Central memory CD8-positive, alpha-beta T cell (primary cell): ENCODE results near the gene PRICKLE3.

ENCODE experiments used
- ATAC-seq: fragments of 150-1000 bp; cut with Tn5 transposase; replicated peaks from 2 replicates; pipeline ENCODE4 v1.10.0; 2022; ENCODE audit warnings: mild to moderate bottlenecking, moderate FRiP score, moderate number of reproducible peaks; ENCODE audit not compliant: poor library complexity, severe bottlenecking; ENCODE audit errors: extremely low read depth
- DNase-seq, 2 donors: peaks; one replicate each; pipeline ENCODE4 v3.0.0; 2021; ENCODE audit warnings: low spot score in 2 of 2
- H3K27ac Mint-ChIP-seq: one replicate; pipeline ENCODE4 v1.8.0; 2022; ENCODE audit warnings: low read depth, mild to moderate bottlenecking, moderate library complexity, mixed read lengths
- H3K27me3 Mint-ChIP-seq: one replicate; pipeline ENCODE4 v1.8.0; 2022; ENCODE audit warnings: mixed read lengths
- H3K36me3 Mint-ChIP-seq: one replicate; pipeline ENCODE4 v1.8.0; 2022; ENCODE audit warnings: mild to moderate bottlenecking, moderate library complexity, mixed read lengths; ENCODE audit not compliant: insufficient read depth
- H3K4me1 Mint-ChIP-seq: one replicate; pipeline ENCODE4 v1.8.0; 2022; ENCODE audit warnings: mixed read lengths
- H3K4me3 Mint-ChIP-seq: one replicate; pipeline ENCODE4 v1.8.0; 2022; ENCODE audit warnings: mild to moderate bottlenecking, moderate library complexity, mixed read lengths
- H3K9me3 Mint-ChIP-seq: one replicate; pipeline ENCODE4 v1.8.0; 2022; ENCODE audit warnings: mixed read lengths

Gene PRICKLE3

GRCh38 chrX:49203536-49203935 lies 17.4 kb upstream of the PRICKLE3 start:
- no peaks in the 10 kb centered on the region for H3K36me3 Mint-ChIP-seq
- no peaks in the 10 kb centered on the region for H3K27me3 Mint-ChIP-seq
- DNase-seq (no peak), ATAC-seq (no peak)
- H3K9me3 Mint-ChIP-seq, result no peaks in the 10 kb centered on the region
- no peak overlapping the region for H3K27ac Mint-ChIP-seq
- H3K4me1 Mint-ChIP-seq, result peaks cover 7% of the 10 kb centered on the region
- no peak overlapping the region for H3K4me3 Mint-ChIP-seq

DNA sequence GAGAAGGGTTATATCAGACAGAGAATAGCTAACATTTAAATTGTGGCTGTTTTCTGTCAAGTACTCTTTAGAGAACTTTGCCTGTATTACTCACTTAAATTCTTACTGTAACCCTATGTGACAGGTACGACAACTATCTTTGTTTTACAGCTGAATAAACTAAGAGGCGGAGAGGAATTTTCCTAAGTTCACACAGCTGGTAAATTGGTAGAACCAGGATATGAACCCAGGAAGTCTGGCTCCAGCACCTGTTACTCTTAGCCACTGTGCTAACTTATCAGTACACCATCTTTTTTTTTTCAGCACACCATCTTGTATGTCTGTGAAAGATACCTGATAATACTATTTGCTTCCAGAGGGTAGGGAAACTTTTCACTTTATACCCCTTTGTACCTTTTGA lies 15.8 kb upstream of the PRICKLE3 start:
- no peaks in the 10 kb centered on the region for H3K36me3 Mint-ChIP-seq
- H3K9me3 Mint-ChIP-seq, result no peaks in the 10 kb centered on the region
- H3K27ac Mint-ChIP-seq, result no peak overlapping the region
- no peak overlapping the region for H3K4me3 Mint-ChIP-seq
- DNase-seq (no peak), ATAC-seq (no peak)
- H3K4me1 Mint-ChIP-seq, result peaks cover 15% of the 10 kb centered on the region
- H3K27me3 Mint-ChIP-seq, result no peaks in the 10 kb centered on the region

GRCh38 chrX:49199906-49200771 lies 14.0 kb upstream of the PRICKLE3 start, which contains the start of gene SYP:
Gene SYP (minus strand): TSS chrX:49200193. CDS start chrX:49200186, 7 bp downstream.
- Mint-ChIP-seq H3K4me1 (peaks cover 15% of the 10 kb centered on the region), H3K27ac (no peak within 1 kb of the TSS), H3K27me3 (no peaks in the 10 kb centered on the region), H3K36me3 (no peaks in the 10 kb centered on the region), H3K9me3 (no peaks in the 10 kb centered on the region), H3K4me3 (peak within 1 kb of the TSS; percentile 64)
- DNase-seq (peak; percentile 68 to 79), ATAC-seq (peak; percentile 98)

DNA sequence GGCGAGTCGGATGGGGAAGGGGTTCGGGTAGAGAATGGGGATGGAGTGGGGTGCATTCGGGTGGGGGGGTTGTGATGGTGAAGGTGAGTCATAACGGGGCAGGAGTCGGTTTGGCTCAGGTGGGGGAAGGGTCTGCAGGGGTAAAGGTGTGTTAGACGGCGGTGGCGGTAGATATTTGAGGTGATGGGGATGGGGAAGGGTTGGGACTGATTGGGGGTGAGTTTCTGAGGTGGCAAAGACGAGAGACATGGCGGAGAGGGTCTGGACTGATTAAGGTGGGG lies 13.1 kb upstream of the PRICKLE3 start:
- H3K4me3 Mint-ChIP-seq, result peak overlapping the region; percentile 25
- H3K27me3 Mint-ChIP-seq, result no peaks in the 10 kb centered on the region
- no peaks in the 10 kb centered on the region for H3K36me3 Mint-ChIP-seq
- H3K4me1 Mint-ChIP-seq, result peaks cover 15% of the 10 kb centered on the region
- DNase-seq (no peak), ATAC-seq (no peak)
- no peaks in the 10 kb centered on the region for H3K9me3 Mint-ChIP-seq
- no peak overlapping the region for H3K27ac Mint-ChIP-seq

GRCh38 chrX:49198540-49199314 lies 12.6 kb upstream of the PRICKLE3 start:
- H3K9me3 Mint-ChIP-seq, result no peaks in the 10 kb centered on the region
- H3K4me3 Mint-ChIP-seq, result peak overlapping the region; percentile 25
- ATAC-seq (no peak), DNase-seq (no peak)
- H3K27me3 Mint-ChIP-seq, result no peaks in the 10 kb centered on the region
- peaks cover 2% of the 10 kb centered on the region for H3K36me3 Mint-ChIP-seq
- peaks cover 18% of the 10 kb centered on the region for H3K4me1 Mint-ChIP-seq
- no peak overlapping the region for H3K27ac Mint-ChIP-seq

GRCh38 chrX:49197543-49198087 lies 11.4 kb upstream of the PRICKLE3 start:
- H3K27me3 Mint-ChIP-seq, result no peaks in the 10 kb centered on the region

GRCh38 chrX:49193542-49193964 lies 7.4 kb upstream of the PRICKLE3 start:
- Mint-ChIP-seq H3K27ac (no peak overlapping the region), H3K27me3 (no peaks in the 10 kb centered on the region)
- no peak for ATAC-seq

More at GRCh38 chrX:49197543-49198087, 11.4 kb upstream of the PRICKLE3 start:
- Mint-ChIP-seq H3K27ac (no peak overlapping the region), H3K36me3 (peaks cover 2% of the 10 kb centered on the region), H3K9me3 (no peaks in the 10 kb centered on the region), H3K4me3 (no peak overlapping the region), H3K4me1 (peaks cover 26% of the 10 kb centered on the region)
- DNase-seq (no peak), ATAC-seq (no peak)

GRCh38 chrX:49192722-49193328 lies 6.7 kb upstream of the PRICKLE3 start:
- H3K36me3 Mint-ChIP-seq, result peaks cover 7% of the 10 kb centered on the region
- H3K27ac Mint-ChIP-seq, result no peak overlapping the region
- no peak for DNase-seq
- peaks cover 18% of the 10 kb centered on the region for H3K4me1 Mint-ChIP-seq
- no peaks in the 10 kb centered on the region for H3K9me3 Mint-ChIP-seq
- no peaks in the 10 kb centered on the region for H3K27me3 Mint-ChIP-seq
- no peak for ATAC-seq
- H3K4me3 Mint-ChIP-seq, result peak overlapping the region; percentile 9

More at GRCh38 chrX:49193542-49193964, 7.4 kb upstream of the PRICKLE3 start:
- H3K4me1 Mint-ChIP-seq, result peaks cover 25% of the 10 kb centered on the region
- H3K36me3 Mint-ChIP-seq, result peaks cover 7% of the 10 kb centered on the region
- H3K9me3 Mint-ChIP-seq, result no peaks in the 10 kb centered on the region
- H3K4me3 Mint-ChIP-seq, result no peak overlapping the region
- no peak for DNase-seq

GRCh38 chrX:49191574-49192011 lies 5.4 kb upstream of the PRICKLE3 start:
- Mint-ChIP-seq H3K27ac (peak overlapping the region; percentile 24), H3K4me3 (peak overlapping the region; percentile 78), H3K9me3 (no peaks in the 10 kb centered on the region), H3K27me3 (no peaks in the 10 kb centered on the region), H3K36me3 (peaks cover 7% of the 10 kb centered on the region), H3K4me1 (peaks cover 17% of the 10 kb centered on the region)
- DNase-seq (no peak), ATAC-seq (peak; percentile 5)

- no peaks in the 10 kb centered on the region for H3K9me3 Mint-ChIP-seq
- H3K27ac Mint-ChIP-seq, result peak overlapping the region; percentile 24
- peaks cover 22% of the 10 kb centered on the region for H3K4me1 Mint-ChIP-seq
- H3K36me3 Mint-ChIP-seq, result peaks cover 7% of the 10 kb centered on the region
- H3K27me3 Mint-ChIP-seq, result no peaks in the 10 kb centered on the region
- ATAC-seq (peak; percentile 93), DNase-seq (peak; percentile 47 to 86)
- H3K4me3 Mint-ChIP-seq, result peak overlapping the region; percentile 78
These were observed 4.8 kb upstream of the PRICKLE3 start for GRCh38 chrX:49190821-49191573.

DNA sequence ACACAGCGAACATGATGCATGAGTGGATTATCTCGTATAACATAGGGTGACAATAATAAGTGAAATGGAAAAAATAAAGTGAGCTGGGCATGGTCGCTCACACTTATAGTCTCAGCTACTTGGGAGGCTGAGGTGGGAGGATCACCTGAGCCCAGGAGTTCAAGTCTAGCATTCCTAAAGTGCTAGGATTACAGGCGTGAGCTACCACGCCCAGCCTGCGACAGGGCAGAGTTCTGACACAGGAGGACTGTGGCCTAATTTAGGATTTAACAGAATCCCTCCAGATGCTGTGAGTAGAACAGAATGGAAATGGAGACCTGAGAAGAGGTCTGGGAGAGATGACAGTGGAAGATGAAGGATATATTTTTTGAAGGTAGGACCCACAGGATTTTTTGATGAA lies 3.4 kb upstream of the PRICKLE3 start:
- ATAC-seq (no peak), DNase-seq (no peak)
- Mint-ChIP-seq H3K36me3 (peaks cover 12% of the 10 kb centered on the region), H3K4me1 (peaks cover 30% of the 10 kb centered on the region), H3K9me3 (no peaks in the 10 kb centered on the region), H3K4me3 (peak overlapping the region; percentile 30), H3K27me3 (no peaks in the 10 kb centered on the region), H3K27ac (no peak overlapping the region)
